ENCODE measurements around the gene AKAP17A. TPM values are rescaled to one million over a fixed set of nuclear protein-coding genes. Genes with fewer than 3 reads are reported as not detected.

Gene AKAP17A
- total and polyA plus RNA-seq, 2 of the 13 experiments (the other 11 are each of a cell fraction or from before 2014, with no cell fraction given) = 20.5 to 26.5 TPM

- peak; percentile 64; the same call in 1 of the 2 replicates for TF ChIP-seq ZNF639 (CRISPR knock-in tag; conservative IDR thresholded peaks at IDR 0.05)
- TF ChIP-seq HCFC1 (IDR thresholded peaks at IDR 0.05; ENCODE audit: low read depth, low read length) = peak; percentile 58; the same call in 1 of the 2 replicates
- peak; percentile 86 for TF ChIP-seq ATF1 (CRISPR knock-in tag; IDR thresholded peaks at IDR 0.05)
- TF ChIP-seq, protein P1, sequence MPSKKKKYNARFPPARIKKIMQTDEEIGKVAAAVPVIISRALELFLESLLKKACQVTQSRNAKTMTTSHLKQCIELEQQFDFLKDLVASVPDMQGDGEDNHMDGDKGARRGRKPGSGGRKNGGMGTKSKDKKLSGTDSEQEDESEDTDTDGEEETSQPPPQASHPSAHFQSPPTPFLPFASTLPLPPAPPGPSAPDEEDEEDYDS (CRISPR knock-in tag; IDR thresholded peaks at IDR 0.05) = peak; percentile 59
- TF ChIP-seq, protein P2, sequence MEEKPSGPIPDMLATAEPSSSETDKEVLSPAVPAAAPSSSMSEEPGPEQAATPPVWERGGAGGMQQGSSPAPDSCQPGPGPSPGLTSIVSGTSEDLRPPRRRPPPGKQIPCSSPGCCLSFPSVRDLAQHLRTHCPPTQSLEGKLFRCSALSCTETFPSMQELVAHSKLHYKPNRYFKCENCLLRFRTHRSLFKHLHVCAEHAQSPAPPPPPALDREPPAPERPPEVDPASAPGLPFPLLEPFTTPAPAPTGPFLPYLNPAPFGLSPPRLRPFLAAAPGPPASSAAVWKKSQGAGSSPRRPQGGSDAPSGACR (CRISPR knock-in tag; IDR thresholded peaks at IDR 0.05) = no peak
- TF ChIP-seq, protein P3, sequence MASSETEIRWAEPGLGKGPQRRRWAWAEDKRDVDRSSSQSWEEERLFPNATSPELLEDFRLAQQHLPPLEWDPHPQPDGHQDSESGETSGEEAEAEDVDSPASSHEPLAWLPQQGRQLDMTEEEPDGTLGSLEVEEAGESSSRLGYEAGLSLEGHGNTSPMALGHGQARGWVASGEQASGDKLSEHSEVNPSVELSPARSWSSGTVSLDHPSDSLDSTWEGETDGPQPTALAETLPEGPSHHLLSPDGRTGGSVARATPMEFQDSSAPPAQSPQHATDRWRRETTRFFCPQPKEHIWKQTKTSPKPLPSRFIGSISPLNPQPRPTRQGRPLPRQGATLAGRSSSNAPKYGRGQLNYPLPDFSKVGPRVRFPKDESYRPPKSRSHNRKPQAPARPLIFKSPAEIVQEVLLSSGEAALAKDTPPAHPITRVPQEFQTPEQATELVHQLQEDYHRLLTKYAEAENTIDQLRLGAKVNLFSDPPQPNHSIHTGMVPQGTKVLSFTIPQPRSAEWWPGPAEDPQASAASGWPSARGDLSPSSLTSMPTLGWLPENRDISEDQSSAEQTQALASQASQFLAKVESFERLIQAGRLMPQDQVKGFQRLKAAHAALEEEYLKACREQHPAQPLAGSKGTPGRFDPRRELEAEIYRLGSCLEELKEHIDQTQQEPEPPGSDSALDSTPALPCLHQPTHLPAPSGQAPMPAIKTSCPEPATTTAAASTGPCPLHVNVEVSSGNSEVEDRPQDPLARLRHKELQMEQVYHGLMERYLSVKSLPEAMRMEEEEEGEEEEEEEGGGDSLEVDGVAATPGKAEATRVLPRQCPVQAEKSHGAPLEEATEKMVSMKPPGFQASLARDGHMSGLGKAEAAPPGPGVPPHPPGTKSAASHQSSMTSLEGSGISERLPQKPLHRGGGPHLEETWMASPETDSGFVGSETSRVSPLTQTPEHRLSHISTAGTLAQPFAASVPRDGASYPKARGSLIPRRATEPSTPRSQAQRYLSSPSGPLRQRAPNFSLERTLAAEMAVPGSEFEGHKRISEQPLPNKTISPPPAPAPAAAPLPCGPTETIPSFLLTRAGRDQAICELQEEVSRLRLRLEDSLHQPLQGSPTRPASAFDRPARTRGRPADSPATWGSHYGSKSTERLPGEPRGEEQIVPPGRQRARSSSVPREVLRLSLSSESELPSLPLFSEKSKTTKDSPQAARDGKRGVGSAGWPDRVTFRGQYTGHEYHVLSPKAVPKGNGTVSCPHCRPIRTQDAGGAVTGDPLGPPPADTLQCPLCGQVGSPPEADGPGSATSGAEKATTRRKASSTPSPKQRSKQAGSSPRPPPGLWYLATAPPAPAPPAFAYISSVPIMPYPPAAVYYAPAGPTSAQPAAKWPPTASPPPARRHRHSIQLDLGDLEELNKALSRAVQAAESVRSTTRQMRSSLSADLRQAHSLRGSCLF (CRISPR knock-in tag; IDR thresholded peaks at IDR 0.05; ENCODE audit: borderline replicate concordance) = no peak
- TF ChIP-seq ARID3A (IDR thresholded peaks at IDR 0.05; ENCODE audit: low read depth, low read length) = 0 out of 2 replicates have a peak, but pooled peaks have one; percentile 21
- peak; percentile 54; the same call in 1 of the 2 replicates for TF ChIP-seq MYC (CRISPR knock-in tag; IDR thresholded peaks at IDR 0.05; ENCODE audit: borderline replicate concordance)
- TF ChIP-seq FOSL2 (CRISPR knock-in tag; IDR thresholded peaks at IDR 0.05) = 0 out of 2 replicates have a peak, but pooled peaks have one; percentile 38
- TF ChIP-seq SAP130 (CRISPR knock-in tag; IDR thresholded peaks at IDR 0.05; ENCODE audit: low read depth) = peak; percentile 77
- TF ChIP-seq GATAD2A (CRISPR knock-in tag; IDR thresholded peaks at IDR 0.05) = 0 out of 2 replicates have a peak, but pooled peaks have one; percentile 11
- 0 out of 2 replicates have a peak, but pooled peaks have one; percentile 28 for TF ChIP-seq ZNF580 (CRISPR knock-in tag; IDR thresholded peaks at IDR 0.05; ENCODE audit: borderline replicate concordance, low read depth)
- TF ChIP-seq, protein P4, sequence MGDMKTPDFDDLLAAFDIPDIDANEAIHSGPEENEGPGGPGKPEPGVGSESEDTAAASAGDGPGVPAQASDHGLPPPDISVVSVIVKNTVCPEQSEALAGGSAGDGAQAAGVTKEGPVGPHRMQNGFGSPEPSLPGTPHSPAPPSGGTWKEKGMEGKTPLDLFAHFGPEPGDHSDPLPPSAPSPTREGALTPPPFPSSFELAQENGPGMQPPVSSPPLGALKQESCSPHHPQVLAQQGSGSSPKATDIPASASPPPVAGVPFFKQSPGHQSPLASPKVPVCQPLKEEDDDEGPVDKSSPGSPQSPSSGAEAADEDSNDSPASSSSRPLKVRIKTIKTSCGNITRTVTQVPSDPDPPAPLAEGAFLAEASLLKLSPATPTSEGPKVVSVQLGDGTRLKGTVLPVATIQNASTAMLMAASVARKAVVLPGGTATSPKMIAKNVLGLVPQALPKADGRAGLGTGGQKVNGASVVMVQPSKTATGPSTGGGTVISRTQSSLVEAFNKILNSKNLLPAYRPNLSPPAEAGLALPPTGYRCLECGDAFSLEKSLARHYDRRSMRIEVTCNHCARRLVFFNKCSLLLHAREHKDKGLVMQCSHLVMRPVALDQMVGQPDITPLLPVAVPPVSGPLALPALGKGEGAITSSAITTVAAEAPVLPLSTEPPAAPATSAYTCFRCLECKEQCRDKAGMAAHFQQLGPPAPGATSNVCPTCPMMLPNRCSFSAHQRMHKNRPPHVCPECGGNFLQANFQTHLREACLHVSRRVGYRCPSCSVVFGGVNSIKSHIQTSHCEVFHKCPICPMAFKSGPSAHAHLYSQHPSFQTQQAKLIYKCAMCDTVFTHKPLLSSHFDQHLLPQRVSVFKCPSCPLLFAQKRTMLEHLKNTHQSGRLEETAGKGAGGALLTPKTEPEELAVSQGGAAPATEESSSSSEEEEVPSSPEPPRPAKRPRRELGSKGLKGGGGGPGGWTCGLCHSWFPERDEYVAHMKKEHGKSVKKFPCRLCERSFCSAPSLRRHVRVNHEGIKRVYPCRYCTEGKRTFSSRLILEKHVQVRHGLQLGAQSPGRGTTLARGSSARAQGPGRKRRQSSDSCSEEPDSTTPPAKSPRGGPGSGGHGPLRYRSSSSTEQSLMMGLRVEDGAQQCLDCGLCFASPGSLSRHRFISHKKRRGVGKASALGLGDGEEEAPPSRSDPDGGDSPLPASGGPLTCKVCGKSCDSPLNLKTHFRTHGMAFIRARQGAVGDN (CRISPR knock-in tag; IDR thresholded peaks at IDR 0.05) = peak; percentile 48
- TF ChIP-seq RBFOX2 (IDR thresholded peaks at IDR 0.05; ENCODE audit: low read depth, low read length) = peak; percentile 88
Measured at GRCh38 chrX:1591102-1591862, at the start of gene AKAP17A (continued).

Measured in HepG2 (cell line).